ENCODE results near the gene SSX4.
"Not testable (repeated sequence)": the region's sequence is repeated elsewhere in the genome, so short reads cannot be mapped to it uniquely, and the experiment has no call there.

Gene SSX4, protein sequence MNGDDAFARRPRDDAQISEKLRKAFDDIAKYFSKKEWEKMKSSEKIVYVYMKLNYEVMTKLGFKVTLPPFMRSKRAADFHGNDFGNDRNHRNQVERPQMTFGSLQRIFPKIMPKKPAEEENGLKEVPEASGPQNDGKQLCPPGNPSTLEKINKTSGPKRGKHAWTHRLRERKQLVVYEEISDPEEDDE
- total RNA-seq = 0 reads per million in 2 donors

- not testable (repeated sequence) for DNase-seq
Observed at GRCh38 chrX:48383239-48383638, at the start of gene SSX4. Gene SSX4 (plus strand): TSS chrX:48383539. CDS start chrX:48384054, 515 bp downstream.

GRCh38 chrX:48346059-48346458 lies 37.3 kb upstream of the SSX4 start:
- not testable (repeated sequence) for DNase-seq

DNA sequence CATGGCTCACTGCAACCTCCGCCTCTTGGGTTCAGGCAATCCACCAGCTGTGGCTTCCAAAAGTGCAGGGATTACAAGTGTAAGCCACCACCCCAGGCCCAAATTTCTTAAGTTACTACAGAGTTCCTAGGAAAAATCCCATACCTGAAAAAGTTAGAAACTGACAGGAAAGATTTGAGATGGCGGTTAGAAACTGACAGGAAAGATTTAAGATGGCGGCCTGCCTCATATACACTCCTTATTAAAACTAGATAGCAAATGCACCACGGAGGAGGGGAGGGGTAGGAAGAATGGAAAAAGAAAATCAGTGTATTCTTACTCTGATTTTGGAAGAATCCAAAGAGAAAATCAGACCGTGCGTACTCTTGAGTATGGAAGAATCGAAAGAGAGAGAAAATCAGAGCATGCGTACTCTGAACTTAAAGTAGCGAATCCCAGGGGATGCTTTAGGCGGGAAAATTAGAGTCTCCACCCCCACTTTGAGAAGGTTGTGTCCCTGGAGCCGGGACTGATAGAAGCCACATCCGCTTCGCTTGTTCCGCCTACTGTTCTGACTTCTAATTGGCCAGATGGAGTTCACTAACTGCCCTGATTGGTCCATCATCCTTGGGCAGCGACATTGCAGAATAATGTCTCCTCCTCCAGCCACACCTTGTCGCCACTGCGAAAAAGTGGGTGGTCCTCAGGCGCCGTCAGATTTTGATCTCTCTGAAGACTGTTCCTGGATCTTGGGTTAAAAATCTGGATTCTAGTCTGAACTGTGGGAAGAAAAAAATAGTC lies 26.8 kb upstream of the SSX4 start, which contains the start of gene SSX3:
TSS of gene SSX3 (minus strand) at position 389 of the 780 bp plus-strand sequence. CDS start 1,454 bp downstream, outside the sequence.
- DNase-seq = not testable (repeated sequence)

DNA sequence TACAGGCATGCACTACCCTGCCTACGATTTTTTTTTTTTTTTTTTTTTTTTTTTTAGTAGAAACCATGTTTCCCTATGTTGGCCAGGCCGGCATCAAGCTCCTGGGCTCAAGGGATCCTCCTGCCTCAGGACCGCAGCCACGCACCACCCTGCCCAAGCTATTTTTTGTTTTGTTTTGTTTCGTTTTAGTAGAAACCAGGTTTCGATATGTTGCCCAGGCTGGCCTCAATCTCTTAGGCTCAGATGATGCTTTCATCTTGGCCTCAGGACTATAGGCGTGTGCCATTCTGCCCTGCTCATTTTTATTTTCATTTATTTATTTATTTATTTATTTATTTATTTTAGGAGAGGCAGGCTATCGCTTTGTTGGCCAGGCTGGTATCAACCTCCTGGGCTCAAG lies 25.7 kb upstream of the SSX4 start:
- DNase-seq = no peak

GRCh38 chrX:48359281-48359680 lies 24.1 kb upstream of the SSX4 start:
- DNase-seq = not testable (repeated sequence)

DNA sequence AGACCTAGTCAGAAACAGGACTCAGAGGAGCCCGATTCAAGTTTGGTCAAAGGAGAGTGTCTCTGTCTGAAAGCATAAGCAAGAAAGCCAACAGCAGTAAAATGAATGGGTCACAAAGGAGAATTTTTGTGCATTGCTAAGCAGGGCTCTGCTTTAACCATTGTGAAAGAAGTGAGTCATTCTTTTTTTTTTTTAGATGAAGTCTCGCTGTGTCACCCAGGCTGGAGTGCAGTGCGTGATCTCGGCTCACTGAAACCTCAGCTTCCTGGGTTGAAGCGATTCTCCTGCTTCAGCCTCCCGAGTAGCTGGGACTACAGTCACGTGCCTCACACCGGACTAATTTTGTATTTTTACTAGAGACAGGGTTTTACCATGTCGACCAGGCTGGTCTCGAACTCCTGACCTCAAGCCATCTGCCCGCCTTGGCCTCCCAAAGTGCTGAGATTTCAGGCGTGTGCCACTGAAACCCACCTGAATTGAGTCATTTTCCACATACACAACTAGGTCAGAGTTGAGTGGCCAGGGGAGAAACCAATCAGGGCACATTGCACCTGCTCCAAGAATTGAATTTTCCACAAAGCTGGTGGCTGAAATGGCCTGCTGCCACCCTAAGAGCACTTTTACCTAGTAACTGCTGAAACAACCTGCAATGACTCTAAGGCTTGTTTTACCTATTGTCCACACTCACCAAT lies 15.5 kb upstream of the SSX4 start:
- not testable (repeated sequence) for DNase-seq

GRCh38 chrX:48370408-48370807 lies 12.9 kb upstream of the SSX4 start:
- not testable (repeated sequence) for DNase-seq

- DNase-seq = not testable (repeated sequence)
Observed at GRCh38 chrX:48396931-48397330, 13.6 kb downstream of the SSX4 start.

DNA sequence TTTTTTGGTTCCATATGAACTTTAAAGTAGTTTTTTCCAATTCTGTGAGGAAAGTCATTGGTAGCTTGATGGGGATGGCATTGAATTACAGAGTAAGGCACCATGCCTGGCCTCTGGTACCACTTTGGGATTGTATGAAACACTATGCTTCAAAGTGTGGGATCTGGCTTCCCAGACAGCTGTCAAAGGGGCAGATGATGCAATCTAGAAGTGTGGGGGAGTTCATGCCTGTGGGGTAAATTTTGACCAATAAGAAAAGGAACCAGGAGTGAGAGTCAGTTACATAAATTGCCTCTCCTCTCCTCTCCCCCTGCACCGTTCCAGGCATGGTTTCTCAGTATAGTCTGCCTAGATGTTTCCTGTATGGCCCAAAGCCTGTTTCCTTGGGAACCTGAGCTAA lies 14.5 kb downstream of the SSX4 start:
- DNase-seq = not testable (repeated sequence)

- not testable (repeated sequence) for DNase-seq
Observed at GRCh38 chrX:48411860-48412259, 28.5 kb downstream of the SSX4 start, which contains the start of gene SSX4B. Gene SSX4B (minus strand): TSS chrX:48411960. CDS start chrX:48411372, 588 bp downstream.

DNA sequence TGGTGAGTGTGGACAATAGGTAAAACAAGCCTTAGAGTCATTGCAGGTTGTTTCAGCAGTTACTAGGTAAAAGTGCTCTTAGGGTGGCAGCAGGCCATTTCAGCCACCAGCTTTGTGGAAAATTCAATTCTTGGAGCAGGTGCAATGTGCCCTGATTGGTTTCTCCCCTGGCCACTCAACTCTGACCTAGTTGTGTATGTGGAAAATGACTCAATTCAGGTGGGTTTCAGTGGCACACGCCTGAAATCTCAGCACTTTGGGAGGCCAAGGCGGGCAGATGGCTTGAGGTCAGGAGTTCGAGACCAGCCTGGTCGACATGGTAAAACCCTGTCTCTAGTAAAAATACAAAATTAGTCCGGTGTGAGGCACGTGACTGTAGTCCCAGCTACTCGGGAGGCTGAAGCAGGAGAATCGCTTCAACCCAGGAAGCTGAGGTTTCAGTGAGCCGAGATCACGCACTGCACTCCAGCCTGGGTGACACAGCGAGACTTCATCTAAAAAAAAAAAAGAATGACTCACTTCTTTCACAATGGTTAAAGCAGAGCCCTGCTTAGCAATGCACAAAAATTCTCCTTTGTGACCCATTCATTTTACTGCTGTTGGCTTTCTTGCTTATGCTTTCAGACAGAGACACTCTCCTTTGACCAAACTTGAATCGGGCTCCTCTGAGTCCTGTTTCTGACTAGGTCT lies 43.8 kb downstream of the SSX4 start:
- not testable (repeated sequence) for DNase-seq

DNA sequence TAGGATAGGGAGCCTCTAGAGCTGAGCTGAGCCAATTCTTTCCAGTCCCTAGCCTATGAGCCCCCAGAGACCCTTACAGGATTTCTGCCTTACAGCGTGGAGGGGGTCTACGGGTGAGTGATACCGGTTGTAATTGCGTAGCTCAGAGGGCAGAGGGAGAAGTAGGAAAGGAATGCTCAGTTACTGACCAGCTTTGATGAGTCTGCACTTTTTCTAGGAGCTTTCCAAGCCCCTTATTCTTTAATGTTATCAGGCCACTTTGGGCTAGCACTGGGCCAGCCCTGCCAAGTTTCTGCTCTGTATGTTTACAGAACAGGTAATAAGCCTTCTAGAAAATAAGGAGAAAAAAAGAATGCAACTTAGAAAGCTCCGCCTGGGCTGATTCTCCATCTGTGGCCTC lies 46.3 kb downstream of the SSX4 start:
- not testable (repeated sequence) for DNase-seq

- not testable (repeated sequence) for DNase-seq
Observed at GRCh38 chrX:48430166-48430565, 46.8 kb downstream of the SSX4 start.

- DNase-seq = not testable (repeated sequence)
Observed at GRCh38 chrX:48433713-48434112, 50.4 kb downstream of the SSX4 start.
